ENCODE data around the gene FOXJ3.

FOXJ3 gene

DNA sequence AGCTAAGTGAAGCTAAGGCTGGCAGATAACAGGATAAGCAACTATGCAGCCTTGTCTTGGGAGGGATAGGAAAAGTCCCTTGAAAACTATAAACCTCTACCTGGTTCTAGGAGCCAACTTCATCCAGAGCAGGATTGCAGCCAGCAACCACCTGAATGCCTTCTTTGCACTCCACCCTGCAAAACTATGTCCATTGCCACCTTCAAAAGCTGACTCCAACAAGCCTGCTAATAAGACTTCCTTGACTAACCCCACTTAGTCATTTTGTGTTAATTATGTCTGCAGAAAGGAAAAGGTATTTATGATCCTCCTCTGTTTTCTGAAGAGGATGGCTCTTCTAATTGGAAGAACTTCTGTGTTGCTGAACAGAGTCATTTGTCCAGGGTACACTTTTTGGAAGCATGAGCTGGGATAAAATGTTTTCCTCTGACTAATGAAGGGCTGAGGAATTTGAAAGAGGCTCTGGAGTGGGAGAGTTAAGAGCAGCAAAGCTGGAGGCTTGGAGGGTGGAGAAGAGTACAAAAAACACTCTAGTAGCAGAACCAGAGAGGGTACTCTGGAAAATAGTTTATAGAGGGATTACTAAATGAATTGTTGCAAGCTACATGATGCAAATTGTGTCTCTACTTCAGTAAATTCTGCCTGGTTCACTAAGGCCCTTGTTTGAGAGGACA lies 36.0 kb upstream of the FOXJ3 start:
- H3K27ac Mint-ChIP-seq = no peak overlapping the region
- no peak overlapping the region for H3K4me3 Mint-ChIP-seq
- H3K9me3 Mint-ChIP-seq = no peaks in the 10 kb centered on the region
- no peaks in the 10 kb centered on the region for H3K36me3 Mint-ChIP-seq (ENCODE audit: low read depth)
- TF ChIP-seq CTCF (IDR thresholded peaks at IDR 0.05; ENCODE audit: unreplicated experiment in 3 of 3) = no peak
- peaks cover 23% of the 10 kb centered on the region for H3K27me3 Mint-ChIP-seq (ENCODE audit: low read depth)
- no peaks in the 10 kb centered on the region for H3K4me1 Mint-ChIP-seq

GRCh38 chr1:42369471-42369870 lies 34.4 kb upstream of the FOXJ3 start:
- Mint-ChIP-seq H3K36me3 (ENCODE audit: low read depth) (no peaks in the 10 kb centered on the region), H3K9me3 (no peaks in the 10 kb centered on the region), H3K4me1 (no peaks in the 10 kb centered on the region), H3K27ac (no peak overlapping the region), H3K4me3 (no peak overlapping the region), H3K27me3 (ENCODE audit: low read depth) (peaks cover 21% of the 10 kb centered on the region)
- TF ChIP-seq CTCF (IDR thresholded peaks at IDR 0.05; ENCODE audit: unreplicated experiment in 3 of 3) = no peak

- no peaks in the 10 kb centered on the region for H3K9me3 Mint-ChIP-seq
- no peaks in the 10 kb centered on the region for H3K36me3 Mint-ChIP-seq (ENCODE audit: low read depth)
- peaks cover 17% of the 10 kb centered on the region for H3K27me3 Mint-ChIP-seq (ENCODE audit: low read depth)
- H3K27ac Mint-ChIP-seq = peak overlapping the region in 1 of 3 experiments; percentile 0
- no peaks in the 10 kb centered on the region for H3K4me1 Mint-ChIP-seq
- H3K4me3 Mint-ChIP-seq = no peak overlapping the region
- TF ChIP-seq CTCF (IDR thresholded peaks at IDR 0.05; ENCODE audit: unreplicated experiment in 3 of 3) = no peak
Observed at GRCh38 chr1:42368096-42368795, 33.2 kb upstream of the FOXJ3 start.

- Mint-ChIP-seq H3K4me3 (no peak overlapping the region), H3K9me3 (no peaks in the 10 kb centered on the region), H3K36me3 (ENCODE audit: low read depth) (no peaks in the 10 kb centered on the region), H3K4me1 (no peaks in the 10 kb centered on the region), H3K27ac (no peak overlapping the region), H3K27me3 (ENCODE audit: low read depth) (peaks cover 2% of the 10 kb centered on the region)
- TF ChIP-seq CTCF (IDR thresholded peaks at IDR 0.05; ENCODE audit: unreplicated experiment in 3 of 3) = no peak
Observed at GRCh38 chr1:42365118-42365517, 30.1 kb upstream of the FOXJ3 start.

- no peaks in the 10 kb centered on the region for H3K9me3 Mint-ChIP-seq
- H3K36me3 Mint-ChIP-seq (ENCODE audit: low read depth) = no peaks in the 10 kb centered on the region
- no peak overlapping the region for H3K27ac Mint-ChIP-seq
- no peak for TF ChIP-seq CTCF (IDR thresholded peaks at IDR 0.05; ENCODE audit: unreplicated experiment in 3 of 3)
- no peak overlapping the region for H3K4me3 Mint-ChIP-seq
- no peaks in the 10 kb centered on the region for H3K4me1 Mint-ChIP-seq
- H3K27me3 Mint-ChIP-seq (ENCODE audit: low read depth) = peaks cover 5% of the 10 kb centered on the region
Observed at GRCh38 chr1:42364542-42364941, 29.5 kb upstream of the FOXJ3 start.

DNA sequence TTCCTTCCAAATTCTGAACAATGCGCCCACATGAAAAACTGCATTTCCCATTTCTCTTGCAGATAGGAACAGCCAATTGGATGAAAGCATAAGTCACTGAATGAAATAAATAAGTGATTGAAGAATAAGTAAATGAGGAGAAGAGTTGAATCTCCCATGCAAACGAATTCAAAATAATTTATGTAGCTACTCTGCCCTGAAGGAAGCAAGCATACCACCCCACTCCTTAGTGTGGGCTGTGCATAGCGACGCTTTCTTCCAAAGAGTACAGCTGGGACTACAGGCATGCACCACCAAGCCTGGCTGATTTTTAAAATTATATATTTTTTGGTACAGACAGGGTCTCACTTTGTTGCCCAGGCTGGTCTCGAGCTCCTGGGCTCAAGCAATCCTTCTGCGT lies 29.1 kb upstream of the FOXJ3 start:
- H3K4me1 Mint-ChIP-seq = no peaks in the 10 kb centered on the region
- no peak overlapping the region for H3K27ac Mint-ChIP-seq
- no peak for TF ChIP-seq CTCF (IDR thresholded peaks at IDR 0.05; ENCODE audit: unreplicated experiment in 3 of 3)
- no peak overlapping the region for H3K4me3 Mint-ChIP-seq
- H3K27me3 Mint-ChIP-seq (ENCODE audit: low read depth) = peaks cover 5% of the 10 kb centered on the region
- H3K9me3 Mint-ChIP-seq = no peaks in the 10 kb centered on the region
- H3K36me3 Mint-ChIP-seq (ENCODE audit: low read depth) = no peaks in the 10 kb centered on the region

Data from nephron (organoid).